Effector memory CD4-positive, alpha-beta T cell (primary cell): ENCODE results near the gene GOLGA7B.

Experiments used
- DNase-seq, 3 donors: peaks; one replicate each; pipeline ENCODE4 v3.0.0-alpha.2; 2020
- H3K27ac ChIP-seq: 2 replicates; pipeline ENCODE4 v1.7.0; 2013; ENCODE audit warnings: mild to moderate bottlenecking, low read length, moderate library complexity; ENCODE audit not compliant: insufficient read depth, poor library complexity, severe bottlenecking
- H3K27me3 ChIP-seq: replicated peaks from 2 replicates; pipeline ENCODE4 v1.7.0; 2013; ENCODE audit warnings: mild to moderate bottlenecking, low read length; ENCODE audit not compliant: insufficient read depth, control insufficient read depth, poor library complexity, severe bottlenecking
- H3K36me3 ChIP-seq: 2 replicates; pipeline ENCODE4 v1.7.0; 2013; ENCODE audit warnings: mild to moderate bottlenecking, low read length, moderate library complexity; ENCODE audit not compliant: control insufficient read depth, insufficient read depth
- H3K4me1 ChIP-seq: 2 replicates; pipeline ENCODE4 v1.7.0; 2013; ENCODE audit warnings: low read length, mild to moderate bottlenecking; ENCODE audit not compliant: control insufficient read depth, insufficient read depth, poor library complexity, severe bottlenecking
- H3K4me3 ChIP-seq: 2 replicates; pipeline ENCODE4 v1.7.0; 2013; ENCODE audit warnings: low read length, low read depth, mild to moderate bottlenecking; ENCODE audit not compliant: insufficient read depth, poor library complexity, severe bottlenecking
- H3K9me3 ChIP-seq: 2 replicates; pipeline ENCODE4 v1.7.0; 2013; ENCODE audit warnings: mild to moderate bottlenecking, low read length, moderate library complexity; ENCODE audit not compliant: control insufficient read depth

GOLGA7B gene

GRCh38 chr10:97849103-97849686, 448 bp upstream of the GOLGA7B start:
- peaks cover 29% of the 10 kb centered on the region for H3K4me1 ChIP-seq
- H3K27ac ChIP-seq = peak overlapping the region; percentile 53
- no peak for DNase-seq
- peak overlapping the region; percentile 70 for H3K4me3 ChIP-seq
- H3K9me3 ChIP-seq = no peaks in the 10 kb centered on the region
- no peaks in the 10 kb centered on the region for H3K36me3 ChIP-seq
- H3K27me3 ChIP-seq = no peaks in the 10 kb centered on the region

DNA sequence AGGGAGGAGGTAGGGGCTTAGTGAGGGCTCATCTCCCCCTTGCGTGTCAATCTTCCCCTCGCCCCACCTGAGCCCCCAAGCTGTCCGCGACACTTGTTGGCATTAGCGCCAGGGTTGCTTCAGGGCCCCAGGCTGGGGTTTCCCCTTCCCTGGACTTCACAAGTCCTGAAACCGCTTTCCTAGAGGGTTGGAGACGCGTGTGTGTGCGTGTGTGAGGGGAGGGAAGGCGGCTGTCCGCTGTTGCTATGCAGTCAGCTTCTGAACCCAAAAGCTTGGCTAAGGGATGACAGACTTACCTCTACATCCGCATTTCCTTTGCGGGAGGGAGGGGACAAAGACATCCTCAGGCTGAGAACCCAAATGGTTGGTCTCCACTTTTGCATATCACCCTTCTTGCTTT, 803 bp downstream of the GOLGA7B start:
- H3K4me1 ChIP-seq = peaks cover 29% of the 10 kb centered on the region
- H3K9me3 ChIP-seq = no peaks in the 10 kb centered on the region
- H3K36me3 ChIP-seq = no peaks in the 10 kb centered on the region
- H3K4me3 ChIP-seq = peak overlapping the region; percentile 75
- no peak for DNase-seq
- H3K27ac ChIP-seq = peak overlapping the region; percentile 37
- H3K27me3 ChIP-seq = no peaks in the 10 kb centered on the region

GRCh38 chr10:97851341-97852001, 1.8 kb downstream of the GOLGA7B start:
- Histone ChIP-seq H3K4me3 (peak overlapping the region; percentile 75), H3K27me3 (no peaks in the 10 kb centered on the region)

DNA sequence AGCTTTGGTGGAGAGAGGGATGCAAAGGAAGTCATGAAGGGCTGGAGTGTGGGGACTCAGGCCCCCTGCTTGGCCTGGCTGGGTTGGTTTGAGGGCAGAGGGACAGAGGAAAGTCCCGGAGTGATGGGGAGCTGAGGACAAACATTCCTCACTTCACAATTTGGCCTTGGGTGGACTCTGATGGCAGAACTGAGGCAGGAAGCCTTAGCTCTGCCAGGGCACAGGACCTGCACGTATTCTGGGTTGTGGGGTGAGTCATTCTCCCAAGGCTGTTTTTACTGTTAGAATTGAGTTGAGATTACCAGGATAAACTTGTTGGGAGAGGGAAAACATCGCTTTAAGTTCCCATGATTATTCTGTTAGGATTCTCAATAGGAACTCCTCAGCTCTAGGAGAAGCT, 2.6 kb downstream of the GOLGA7B start:
- no peaks in the 10 kb centered on the region for H3K9me3 ChIP-seq
- H3K4me1 ChIP-seq = peaks cover 29% of the 10 kb centered on the region
- H3K27me3 ChIP-seq = no peaks in the 10 kb centered on the region
- DNase-seq = no peak
- no peak overlapping the region for H3K4me3 ChIP-seq
- no peak overlapping the region for H3K27ac ChIP-seq
- H3K36me3 ChIP-seq = no peaks in the 10 kb centered on the region

More at GRCh38 chr10:97851341-97852001, 1.8 kb downstream of the GOLGA7B start:
- no peaks in the 10 kb centered on the region for H3K9me3 ChIP-seq
- H3K36me3 ChIP-seq = no peaks in the 10 kb centered on the region
- peak overlapping the region; percentile 37 for H3K27ac ChIP-seq
- peak in 1 of 3 donors; percentile 11 for DNase-seq
- H3K4me1 ChIP-seq = peaks cover 29% of the 10 kb centered on the region

DNA sequence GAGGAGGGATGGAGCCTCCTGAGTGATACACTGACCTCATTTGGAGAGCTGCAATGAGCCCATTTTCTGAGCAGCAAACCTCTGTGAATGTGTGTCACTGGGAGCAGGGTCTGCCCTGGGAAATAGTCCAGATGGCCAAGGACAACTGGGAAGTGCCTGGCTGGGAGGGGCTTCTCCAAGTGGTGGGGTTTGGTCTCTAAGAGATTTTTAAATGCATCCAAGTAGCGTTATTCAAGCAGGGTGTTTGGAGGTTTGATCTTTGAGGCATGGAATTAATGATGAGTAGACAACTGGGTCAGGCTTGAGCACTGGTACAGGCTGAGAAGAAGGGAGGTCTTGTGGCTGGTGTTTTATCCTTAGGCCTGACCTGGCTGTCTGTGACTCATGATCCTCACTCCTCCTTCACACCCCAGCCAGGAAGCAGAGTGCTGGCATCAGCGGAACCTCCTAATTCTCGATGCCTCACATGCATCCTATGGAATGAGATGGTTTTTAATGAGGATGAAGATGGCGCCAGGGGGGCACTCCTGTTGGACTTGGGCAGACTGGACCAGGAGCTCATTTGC, 3.3 kb downstream of the GOLGA7B start:
- H3K36me3 ChIP-seq = no peaks in the 10 kb centered on the region
- H3K4me3 ChIP-seq = no peak overlapping the region
- peaks cover 29% of the 10 kb centered on the region for H3K4me1 ChIP-seq
- H3K27me3 ChIP-seq = no peaks in the 10 kb centered on the region
- DNase-seq = no peak
- H3K9me3 ChIP-seq = no peaks in the 10 kb centered on the region
- no peak overlapping the region for H3K27ac ChIP-seq

DNA sequence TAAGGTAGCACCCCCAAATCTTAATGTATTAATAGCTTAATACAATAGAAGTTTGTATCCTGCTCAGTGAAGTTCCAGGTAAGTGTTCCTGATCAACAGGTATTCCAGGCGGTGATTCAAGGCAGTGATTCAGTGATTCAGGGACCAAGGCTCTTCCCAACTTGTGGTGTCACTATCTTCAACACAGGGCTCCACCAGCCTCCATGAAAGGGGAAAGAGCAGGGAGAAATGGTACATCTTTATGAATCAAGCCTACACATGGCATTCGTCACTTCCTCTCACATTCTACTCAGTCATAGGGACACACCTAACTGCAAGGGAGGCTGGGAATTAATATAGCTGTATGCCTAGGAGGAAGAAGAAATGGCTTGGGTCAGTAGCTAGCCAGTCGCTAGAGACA, 5.1 kb downstream of the GOLGA7B start:
- H3K4me1 ChIP-seq = peaks cover 33% of the 10 kb centered on the region
- no peaks in the 10 kb centered on the region for H3K27me3 ChIP-seq
- no peak overlapping the region for H3K4me3 ChIP-seq
- DNase-seq = no peak
- H3K36me3 ChIP-seq = no peaks in the 10 kb centered on the region
- no peaks in the 10 kb centered on the region for H3K9me3 ChIP-seq
- no peak overlapping the region for H3K27ac ChIP-seq

- peaks cover 3% of the 10 kb centered on the region for H3K36me3 ChIP-seq
- H3K4me1 ChIP-seq = peaks cover 5% of the 10 kb centered on the region
- DNase-seq = no peak
- H3K27ac ChIP-seq = no peak overlapping the region
- H3K4me3 ChIP-seq = no peak overlapping the region
- no peaks in the 10 kb centered on the region for H3K9me3 ChIP-seq
- no peaks in the 10 kb centered on the region for H3K27me3 ChIP-seq
Measured at GRCh38 chr10:97858001-97858439, 8.4 kb downstream of the GOLGA7B start.

DNA sequence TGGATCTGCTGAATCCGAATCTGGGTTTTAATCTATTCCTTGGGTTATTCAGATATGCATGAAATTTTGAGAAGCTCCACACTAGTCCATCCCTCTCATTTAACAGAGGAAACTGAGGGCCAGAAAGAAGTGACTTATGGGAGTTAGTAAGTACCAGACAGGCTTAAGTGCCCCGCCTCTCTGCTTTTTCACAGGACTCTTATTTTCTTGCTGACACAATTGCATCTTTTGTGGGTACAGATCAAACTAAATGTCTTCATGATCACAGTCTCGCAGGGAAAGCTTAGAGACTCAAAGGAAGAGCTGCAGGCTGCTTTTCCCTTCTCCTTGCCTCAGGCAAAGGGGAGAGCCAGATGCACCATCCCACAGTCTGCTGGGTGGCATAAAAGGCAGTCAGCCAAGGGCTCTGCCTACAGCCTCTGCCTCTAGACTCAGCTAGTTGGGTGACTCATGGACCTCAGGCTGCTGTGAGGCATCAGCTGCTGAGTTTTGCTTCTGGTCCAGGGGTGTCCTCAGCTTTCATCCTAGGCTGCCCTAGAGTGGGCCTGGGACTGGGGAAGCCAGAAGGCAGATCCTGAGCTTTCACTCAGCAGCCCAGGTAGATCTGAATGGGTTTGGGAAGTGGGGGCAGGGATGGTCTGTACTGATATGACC, 11.6 kb downstream of the GOLGA7B start:
- DNase-seq = no peak
- peaks cover 13% of the 10 kb centered on the region for H3K36me3 ChIP-seq
- H3K27ac ChIP-seq = no peak overlapping the region
- peaks cover 3% of the 10 kb centered on the region for H3K4me1 ChIP-seq
- H3K9me3 ChIP-seq = no peaks in the 10 kb centered on the region
- no peak overlapping the region for H3K4me3 ChIP-seq
- H3K27me3 ChIP-seq = no peaks in the 10 kb centered on the region

DNA sequence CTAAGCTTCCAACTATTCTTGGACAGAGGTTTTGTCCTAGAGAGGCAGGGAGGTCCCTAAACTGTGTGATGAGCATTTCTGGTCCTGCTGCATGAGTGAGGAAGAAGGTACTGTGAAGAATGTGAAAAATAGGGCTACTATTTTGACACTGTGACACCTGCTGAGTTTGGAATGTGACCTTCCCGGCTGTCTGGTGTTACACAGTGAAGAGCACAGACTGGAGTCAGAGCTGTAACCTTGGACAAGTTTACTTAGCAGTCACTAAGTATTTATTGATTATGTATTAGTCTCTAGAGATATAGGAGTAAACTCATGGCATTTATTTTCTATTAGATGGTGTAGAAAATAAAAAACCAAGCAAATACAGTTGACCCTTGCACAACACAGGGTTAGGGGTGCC, 12.3 kb downstream of the GOLGA7B start:
- no peaks in the 10 kb centered on the region for H3K27me3 ChIP-seq
- no peak overlapping the region for H3K27ac ChIP-seq
- no peak for DNase-seq
- peaks cover 3% of the 10 kb centered on the region for H3K4me1 ChIP-seq
- H3K9me3 ChIP-seq = no peaks in the 10 kb centered on the region
- no peak overlapping the region for H3K4me3 ChIP-seq
- H3K36me3 ChIP-seq = peaks cover 13% of the 10 kb centered on the region

GRCh38 chr10:97863808-97864207, 14.2 kb downstream of the GOLGA7B start:
- no peaks in the 10 kb centered on the region for H3K9me3 ChIP-seq
- H3K36me3 ChIP-seq = peaks cover 13% of the 10 kb centered on the region
- H3K4me3 ChIP-seq = no peak overlapping the region
- DNase-seq = no peak
- no peaks in the 10 kb centered on the region for H3K27me3 ChIP-seq
- H3K4me1 ChIP-seq = no peaks in the 10 kb centered on the region
- no peak overlapping the region for H3K27ac ChIP-seq
